Panc1 (cell line): ENCODE results near the gene IL15. TPM values are rescaled to one million over a fixed set of nuclear protein-coding genes. Genes with fewer than 3 reads are reported as not detected.
"Not testable (repeated sequence)": the region's sequence is repeated elsewhere in the genome, so short reads cannot be mapped to it uniquely, and the experiment has no call there.

Experiments used
- ATAC-seq: fragments of 200-7000 bp; cut with Tn5 transposase; 2 replicates; pipeline ENCODE4 v1.9.1; 2020; ENCODE audit warnings: mild to moderate bottlenecking, moderate library complexity
- BruUV-seq: library from RNA; stranded (reverse); fragments of 400-500 nt; replicated peaks from 2 replicates; lab custom pipeline; 2021; lab: Mats Ljungman, UMichigan
- CTCF ChIA-PET: fragments of 300-600 bp; sonication (Branson Sonifier 250); formaldehyde crosslinking; loops from one replicate; lab custom pipeline; 2022; ENCODE audit warnings: antibody characterized with exemption; lab: Charles Lee
- POLR2A ChIA-PET: fragments of 300-600 bp; sonication (Branson Sonifier 250); formaldehyde crosslinking; loops from one replicate; lab custom pipeline; 2022; ENCODE audit warnings: antibody characterized with exemption; lab: Charles Lee
- DNase-seq: peaks from one replicate; pipeline ENCODE4 v3.0.0-alpha.2; 2010; ENCODE audit warnings: low read depth, low spot score
- H3K27ac ChIP-seq: 2 replicates; pipeline ENCODE4 v1.5.1; 2011; ENCODE audit warnings: mild to moderate bottlenecking, low read length, inconsistent platforms
- H3K27me3 ChIP-seq: fragments of 200-500 bp; sonication (Bioruptor generic); 2 replicates; pipeline ENCODE4 v1.6.0; 2014; ENCODE audit warnings: low read length, inconsistent platforms; ENCODE audit not compliant: control insufficient read depth, insufficient read depth
- H3K36me3 ChIP-seq: fragments of 200-500 bp; sonication (Bioruptor generic); 2 replicates; pipeline ENCODE4 v1.5.1; 2014; ENCODE audit warnings: inconsistent platforms, mild to moderate bottlenecking, low read length, moderate library complexity; ENCODE audit not compliant: control insufficient read depth, insufficient read depth
- H3K4me1 ChIP-seq: 2 replicates; pipeline ENCODE4 v1.5.1; 2011; ENCODE audit warnings: inconsistent platforms, mild to moderate bottlenecking, low read length, moderate library complexity; ENCODE audit not compliant: control insufficient read depth, insufficient read depth
- H3K4me3 ChIP-seq, 2 experiments: 2 replicates each; pipeline ENCODE4 v1.5.1; 2011 to 2012; ENCODE audit warnings: low read depth in 2 of 2, low read length in 2 of 2, mild to moderate bottlenecking in 2 of 2, inconsistent platforms in 1 of 2, moderate library complexity in 1 of 2
- H3K9me3 ChIP-seq: fragments of 200-500 bp; sonication (Bioruptor generic); 2 replicates; pipeline ENCODE4 v1.5.1; 2014; ENCODE audit warnings: low read depth, mild to moderate bottlenecking, inconsistent platforms, low read length, moderate library complexity; ENCODE audit not compliant: control insufficient read depth, insufficient read depth
- CTCF ChIP-seq: fragments of 450-650 bp; IDR thresholded peaks from 2 replicates; pipeline ENCODE4 v1.5.1; 2017; ENCODE audit warnings: mild to moderate bottlenecking
- POLR2AphosphoS5 ChIP-seq: IDR thresholded peaks from 2 replicates; pipeline ENCODE4 v1.6.1; 2012; ENCODE audit warnings: mild to moderate bottlenecking, low read depth, low read length, moderate library complexity
- REST ChIP-seq, 2 experiments: IDR thresholded peaks; 2 replicates each; pipeline ENCODE4 v1.6.1; 2011 to 2012; ENCODE audit warnings: low read depth in 2 of 2, control low read depth in 1 of 2, low read length in 1 of 2, mild to moderate bottlenecking in 1 of 2, moderate library complexity in 1 of 2; ENCODE audit not compliant: insufficient read depth in 1 of 2
- SIN3A ChIP-seq: IDR thresholded peaks from 2 replicates; pipeline ENCODE4 v1.6.1; 2012; ENCODE audit warnings: low read depth, mild to moderate bottlenecking, low read length, moderate library complexity, borderline replicate concordance; ENCODE audit not compliant: insufficient read depth
- TCF7L2 ChIP-seq: IDR thresholded peaks from 2 replicates; pipeline ENCODE4 v1.6.1; 2011; ENCODE audit warnings: mild to moderate bottlenecking, low read depth, low read length, inconsistent platforms
- in situ Hi-C: cut with HindIII; loops from 2 replicates; pipeline ENCODE4 v1.10.0; 2016; ENCODE audit warnings: low sequenced_read_pairs, low pct_unique_long_range_greater_than_20kb
- intact Hi-C: fragments of 100-400 bp; cut with micrococcal nuclease; formaldehyde crosslinking; loops from one replicate; pipeline ENCODE4 v1.10.0; 2022; ENCODE audit not compliant: unreplicated experiment
- total RNA-seq: library from RNA; stranded (reverse); gene quantifications from one replicate; pipeline ENCODE4 v1.2.1, GENCODE V29; 2021; ENCODE audit not compliant: unreplicated experiment

IL15 gene
- total RNA-seq, 1 experiment from 2014 or later, result 2.7 TPM

- no peaks in the 10 kb centered on the region for H3K36me3 ChIP-seq
- H3K4me3 ChIP-seq, result no peak overlapping the region
- ChIA-PET POLR2A (no interaction called here), CTCF (no interaction called here)
- H3K27me3 ChIP-seq, result no peaks in the 10 kb centered on the region
- no peaks in the 10 kb centered on the region for H3K4me1 ChIP-seq
- no TSS peak for BruUV-seq
- in situ Hi-C loops (no loop called here), intact Hi-C loops (no loop called here)
- ATAC-seq (no peak), DNase-seq (no peak)
- no peak overlapping the region for H3K27ac ChIP-seq
- no peak for TF ChIP-seq REST (IDR thresholded peaks at IDR 0.05; ENCODE audit: insufficient read depth in 1 of 2, low read depth in 2 of 2, low read length in 1 of 2)
- TF ChIP-seq TCF7L2, result no peak
- TF ChIP-seq POLR2AphosphoS5, result no peak
- TF ChIP-seq SIN3A, result no peak
- no peak for TF ChIP-seq CTCF
- H3K9me3 ChIP-seq, result no peaks in the 10 kb centered on the region
Observed at GRCh38 chr4:141610365-141610764, 26.0 kb upstream of the IL15 start.

GRCh38 chr4:141614878-141615586 lies 21.4 kb upstream of the IL15 start:
- in situ Hi-C loops (no loop called here), intact Hi-C loops (no loop called here)
- H3K36me3 ChIP-seq, result no peaks in the 10 kb centered on the region
- ATAC-seq (no peak), DNase-seq (no peak)
- BruUV-seq, result no TSS peak
- no peaks in the 10 kb centered on the region for H3K9me3 ChIP-seq
- H3K27me3 ChIP-seq, result no peaks in the 10 kb centered on the region
- TF ChIP-seq TCF7L2 (no peak), SIN3A (no peak), CTCF (no peak), REST (IDR thresholded peaks at IDR 0.05; ENCODE audit: insufficient read depth in 1 of 2, low read depth in 2 of 2, low read length in 1 of 2) (no peak), POLR2AphosphoS5 (no peak)
- no peaks in the 10 kb centered on the region for H3K4me1 ChIP-seq
- no peak overlapping the region for H3K4me3 ChIP-seq
- H3K27ac ChIP-seq, result no peak overlapping the region
- ChIA-PET POLR2A (no interaction called here), CTCF (no interaction called here)

- ATAC-seq, H3K27ac ChIP-seq, BruUV-seq, in situ Hi-C loops, DNase-seq, H3K27me3 ChIP-seq, H3K9me3 ChIP-seq, CTCF ChIA-PET, intact Hi-C loops, POLR2A ChIA-PET, H3K4me1 ChIP-seq, H3K4me3 ChIP-seq, H3K36me3 ChIP-seq: not testable (repeated sequence)
Observed at GRCh38 chr4:141615587-141615918, 20.8 kb upstream of the IL15 start.
